GM12874 (cell line): ENCODE data around the gene WSCD2.

Experiments
- CTCF ChIP-seq: IDR thresholded peaks from 2 replicates; pipeline ENCODE4 v1.5.1; 2011; ENCODE audit warnings: low read depth, mild to moderate bottlenecking, control low read depth, low read length, moderate library complexity; ENCODE audit not compliant: insufficient read depth

Gene WSCD2

GRCh38 chr12:108117163-108117849 lies 11.8 kb upstream of the WSCD2 start:
- no peak for TF ChIP-seq CTCF

- no peak for TF ChIP-seq CTCF
Measured at GRCh38 chr12:108117902-108118301, 11.2 kb upstream of the WSCD2 start.

- TF ChIP-seq CTCF: no peak
Measured at GRCh38 chr12:108119126-108119973, 9.7 kb upstream of the WSCD2 start.

- no peak for TF ChIP-seq CTCF
Measured at GRCh38 chr12:108119974-108120862, 8.9 kb upstream of the WSCD2 start.

- no peak for TF ChIP-seq CTCF
Measured at GRCh38 chr12:108120863-108121165, 8.3 kb upstream of the WSCD2 start.

- TF ChIP-seq CTCF: no peak
Measured at GRCh38 chr12:108121320-108121719, 7.8 kb upstream of the WSCD2 start.
